Ovary (tissue), 3 donors: ENCODE measurements around the gene MRPL21.

Source experiments
- EP300 ChIP-seq: sonication (generic); formaldehyde crosslinking; IDR thresholded peaks from one replicate; pipeline ENCODE4 v1.6.1; 2017; ENCODE audit warnings: antibody characterized with exemption
- POLR2A ChIP-seq: fragments of 450-650 bp; IDR thresholded peaks from one replicate; pipeline ENCODE4 v1.6.1; 2017; ENCODE audit warnings: antibody characterized with exemption, mild to moderate bottlenecking, moderate library complexity
- TF ChIP-seq, protein P1 (sequence below), 3 donors: fragments of 450-650 bp in 2 of 3; fragments of 200-600 bp in 1 of 3; IDR thresholded peaks; one replicate each; pipeline versions ENCODE4 v1.5.1 to v1.8.0; 2016 to 2022; ENCODE audit warnings: antibody characterized with exemption in 3 of 3, mild to moderate bottlenecking in 1 of 3
- donor health status: DM: no; HTN: no; CAD: no.

- no peak for TF ChIP-seq POLR2A
- TF ChIP-seq EP300: no peak
- TF ChIP-seq, protein P1, sequence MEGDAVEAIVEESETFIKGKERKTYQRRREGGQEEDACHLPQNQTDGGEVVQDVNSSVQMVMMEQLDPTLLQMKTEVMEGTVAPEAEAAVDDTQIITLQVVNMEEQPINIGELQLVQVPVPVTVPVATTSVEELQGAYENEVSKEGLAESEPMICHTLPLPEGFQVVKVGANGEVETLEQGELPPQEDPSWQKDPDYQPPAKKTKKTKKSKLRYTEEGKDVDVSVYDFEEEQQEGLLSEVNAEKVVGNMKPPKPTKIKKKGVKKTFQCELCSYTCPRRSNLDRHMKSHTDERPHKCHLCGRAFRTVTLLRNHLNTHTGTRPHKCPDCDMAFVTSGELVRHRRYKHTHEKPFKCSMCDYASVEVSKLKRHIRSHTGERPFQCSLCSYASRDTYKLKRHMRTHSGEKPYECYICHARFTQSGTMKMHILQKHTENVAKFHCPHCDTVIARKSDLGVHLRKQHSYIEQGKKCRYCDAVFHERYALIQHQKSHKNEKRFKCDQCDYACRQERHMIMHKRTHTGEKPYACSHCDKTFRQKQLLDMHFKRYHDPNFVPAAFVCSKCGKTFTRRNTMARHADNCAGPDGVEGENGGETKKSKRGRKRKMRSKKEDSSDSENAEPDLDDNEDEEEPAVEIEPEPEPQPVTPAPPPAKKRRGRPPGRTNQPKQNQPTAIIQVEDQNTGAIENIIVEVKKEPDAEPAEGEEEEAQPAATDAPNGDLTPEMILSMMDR (IDR thresholded peaks at IDR 0.05): no peak
Observed at GRCh38 chr11:68936358-68936636, 32.7 kb upstream of the MRPL21 start.
